Omental fat pad (tissue), 4 donors: Measurements from ENCODE around the gene NCAPD2. TPM values are rescaled to one million over a fixed set of nuclear protein-coding genes. Genes with fewer than 3 reads are reported as not detected.

ENCODE experiments used
- ATAC-seq: fragments of 150-250 bp; one replicate; pipeline ENCODE4 v1.9.1; 2016; ENCODE audit warnings: mild to moderate bottlenecking, moderate library complexity; ENCODE audit not compliant: low FRiP score
- DNase-seq: peaks from one replicate; pipeline ENCODE4 v3.0.0-alpha.2; 2019; ENCODE audit warnings: low spot score
- CTCF ChIP-seq, 3 donors: fragments of 450-650 bp; IDR thresholded peaks; one replicate each; pipeline ENCODE4 v1.5.1; 2016 to 2017; ENCODE audit warnings: antibody characterized with exemption in 3 of 3, mild to moderate bottlenecking in 3 of 3, moderate library complexity in 2 of 3
- small RNA-seq: library from RNA; depleted of rRNA; stranded (forward); fragments of <200 nt; gene quantifications from one replicate; pipeline ENCODE3, GENCODE V24; 2016
- total RNA-seq, 4 donors: library from RNA; depleted of rRNA; stranded (reverse); fragments of >200 nt; gene quantifications; one replicate each; pipeline ENCODE4 v1.1.0, GENCODE V29; 2016

NCAPD2 gene
- total RNA-seq, 4 donors from 2014 or later = 10.6 to 36.3 (median 20.7) TPM

GRCh38 chr12:6570264-6570887, 76.5 kb downstream of the NCAPD2 start:
- ATAC-seq (no peak), DNase-seq (no peak)
- no peak for TF ChIP-seq CTCF (IDR thresholded peaks at IDR 0.05)

- no peak for ATAC-seq
- DNase-seq = no peak
- TF ChIP-seq CTCF (IDR thresholded peaks at IDR 0.05) = no peak
Measured at GRCh38 chr12:6573001-6573400, 79.1 kb downstream of the NCAPD2 start.

- TF ChIP-seq CTCF (IDR thresholded peaks at IDR 0.05) = no peak
- ATAC-seq (no peak), DNase-seq (no peak)
Measured at GRCh38 chr12:6574576-6575295, 80.8 kb downstream of the NCAPD2 start.

GRCh38 chr12:6575648-6576047, 81.7 kb downstream of the NCAPD2 start:
- no peak for ATAC-seq
- no peak for DNase-seq
- TF ChIP-seq CTCF (IDR thresholded peaks at IDR 0.05) = no peak

Small RNAs within 50 kb of the gene (small RNA-seq; reads per million reads assigned to genes)
- 211 reads per million, percentile 97 among the genes with 10 or more reads in this experiment for gene SCARNA11

Other genes with a start within 250 kb of the NCAPD2 start
- 10 to 100 TPM; 10.1 to 77.1 (median 13.8) TPM for gene PLEKHG6, start 183.4 kb upstream of the NCAPD2 start, total RNA-seq
- gene TNFRSF1A, start 152.0 kb upstream of the NCAPD2 start, total RNA-seq = 100 to 1,000 TPM; 279 to 689 (median 317) TPM
- 10 to 100 TPM in 3 of 4 donors, 1 to 10 TPM in 1; 1.9 to 29.0 (median 15.7) TPM for gene SCNN1A, start 118.5 kb upstream of the NCAPD2 start, total RNA-seq
- 100 to 1,000 TPM in 3 of 4 donors, 10 to 100 TPM in 1; 99.9 to 171 (median 142) TPM for gene LTBR, start 109.9 kb upstream of the NCAPD2 start, total RNA-seq
- under 1 TPM in 3 of 4 donors, not detected in 1; 0.50 to 0.96 (median 0.65) TPM for gene CD27, start 49.1 kb upstream of the NCAPD2 start, total RNA-seq
- gene TAPBPL, start 42.1 kb upstream of the NCAPD2 start, total RNA-seq = 10 to 100 TPM; 16.3 to 26.0 (median 18.5) TPM
- gene VAMP1, start 23.4 kb upstream of the NCAPD2 start, total RNA-seq = 1 to 10 TPM; 4.2 to 9.6 (median 6.2) TPM
- 100 to 1,000 TPM in 1 of 4 donors, 10 to 100 TPM in 3; 44.1 to 118 (median 67.8) TPM for gene MRPL51, start 840 bp upstream of the NCAPD2 start, total RNA-seq
- 1,000 to 10,000 TPM; 1,060 to 2,185 (median 1,462) TPM for gene GAPDH, start 40.4 kb downstream of the NCAPD2 start, total RNA-seq
- 10 to 100 TPM; 15.5 to 50.0 (median 18.4) TPM for gene IFFO1, start 61.9 kb downstream of the NCAPD2 start, total RNA-seq
- 100 to 1,000 TPM in 1 of 4 donors, 10 to 100 TPM in 3; 26.2 to 153 (median 45.0) TPM for gene NOP2, start 74.2 kb downstream of the NCAPD2 start, total RNA-seq
- 100 to 1,000 TPM; 171 to 213 (median 194) TPM for gene CHD4, start 113.3 kb downstream of the NCAPD2 start, total RNA-seq
- gene LPAR5, start 141.9 kb downstream of the NCAPD2 start, total RNA-seq = 1 to 10 TPM; 2.2 to 6.3 (median 2.4) TPM
- gene ACRBP, start 153.3 kb downstream of the NCAPD2 start, total RNA-seq = 1 to 10 TPM; 1.9 to 3.8 (median 3.2) TPM
- 10 to 100 TPM in 3 of 4 donors, 1 to 10 TPM in 1; 9.7 to 48.7 (median 24.8) TPM for gene ING4, start 169.0 kb downstream of the NCAPD2 start, total RNA-seq
- gene ZNF384, start 195.3 kb downstream of the NCAPD2 start, total RNA-seq = 10 to 100 TPM; 28.1 to 36.7 (median 34.6) TPM
- not detected for gene PIANP, start 206.7 kb downstream of the NCAPD2 start, total RNA-seq
- gene COPS7A, start 229.9 kb downstream of the NCAPD2 start, total RNA-seq = 10 to 100 TPM; 51.2 to 64.0 (median 62.7) TPM